ENCODE results near the gene WRAP73. TPM values are rescaled to one million over a fixed set of nuclear protein-coding genes. Genes with fewer than 3 reads are reported as not detected.

The WRAP73 gene
- polyA plus RNA-seq, 3 donors = 26.1 to 64.9 (median 33.2) TPM

DNA sequence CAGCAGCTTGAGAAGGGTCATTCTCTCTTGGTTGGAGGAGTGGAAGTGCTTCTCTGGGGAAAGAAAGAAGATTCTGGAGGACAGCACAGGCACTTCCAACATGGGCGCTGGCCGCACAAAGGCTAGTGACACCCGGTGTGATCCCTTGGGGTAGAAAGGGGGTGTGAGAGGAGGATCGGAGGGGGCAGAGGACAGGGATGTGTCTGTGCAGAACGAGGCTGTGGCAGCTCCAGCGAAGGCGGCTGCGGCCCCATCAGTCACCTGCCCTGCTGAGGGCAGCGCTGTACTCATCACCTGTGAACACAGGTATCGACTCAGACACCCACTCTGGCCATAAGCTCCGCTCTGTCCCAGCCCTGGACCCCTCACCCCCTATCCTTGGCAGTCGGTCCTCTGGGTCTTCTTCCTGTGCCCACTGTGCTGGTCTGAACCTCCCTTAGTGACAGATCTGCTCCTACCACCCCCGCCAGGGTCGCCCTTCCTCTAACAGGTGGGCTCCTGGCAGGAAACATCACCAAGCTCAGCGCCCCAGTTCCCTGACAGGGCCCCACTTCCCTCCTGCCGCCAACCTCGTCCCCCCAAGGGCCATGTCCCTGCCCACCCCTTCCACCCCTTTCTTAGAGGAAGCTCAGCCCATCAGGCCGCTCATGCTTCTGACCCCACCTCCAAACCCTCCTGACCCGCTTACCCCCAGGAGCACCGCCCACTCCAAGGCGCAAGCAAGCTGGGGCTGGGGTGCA is 22.5 kb upstream of the WRAP73 start:
- Histone ChIP-seq H3K9me3 (replicated peaks in 1 of 2; ENCODE audit: control insufficient read depth in 1 of 2, insufficient read depth in 1 of 2, low read length in 2 of 2) (no peaks in the 10 kb centered on the region), H3K4me1 (ENCODE audit: control insufficient read depth in 1 of 2, insufficient read depth in 2 of 2, low read length in 2 of 2) (peaks cover 41 to 57% of the 10 kb centered on the region in 2 donors), H3K27me3 (ENCODE audit: control insufficient read depth in 2 of 2, insufficient read depth in 2 of 2, low read length in 2 of 2) (peaks cover 0 to 2% of the 10 kb centered on the region in 2 donors), H3K4me3 (replicated peaks in 1 of 3; ENCODE audit: low read depth in 2 of 3, low read length in 3 of 3) (no peak overlapping the region), H3K27ac (ENCODE audit: low read depth in 1 of 2, low read length in 2 of 2) (no peak overlapping the region), H3K79me2 (ENCODE audit: insufficient read depth, low read length) (no peaks in the 10 kb centered on the region), H3K9ac (ENCODE audit: insufficient read depth, low read length, poor library complexity, severe bottlenecking) (no peak overlapping the region), H2AFZ (ENCODE audit: insufficient read depth, low read depth, low read length, poor library complexity, severe bottlenecking) (no peak overlapping the region), H4K20me1 (ENCODE audit: insufficient read depth, low read length) (no peaks in the 10 kb centered on the region), H3K36me3 (replicated peaks in 1 of 2; ENCODE audit: control insufficient read depth in 1 of 2, insufficient read depth in 2 of 2, low read length in 2 of 2) (no peaks in the 10 kb centered on the region), H3K4me2 (replicated peaks; ENCODE audit: extremely low read depth, low read length, poor library complexity, severe bottlenecking) (no peak overlapping the region)
- 66% methylated on average over 19 of the region's 21 CpGs for WGBS (ENCODE audit: insufficient coverage)
- no peak overlapping the region for H3K4me3 Mint-ChIP-seq
- H3K27me3 Mint-ChIP-seq (ENCODE audit: low read depth in 3 of 3) = peaks cover 0 to 14% (median 4%) of the 10 kb centered on the region in 3 donors
- H3K36me3 Mint-ChIP-seq = peaks cover 0 to 3% of the 10 kb centered on the region in 2 donors
- H3K9me3 Mint-ChIP-seq = no peaks in the 10 kb centered on the region
- TF ChIP-seq, protein P1, sequence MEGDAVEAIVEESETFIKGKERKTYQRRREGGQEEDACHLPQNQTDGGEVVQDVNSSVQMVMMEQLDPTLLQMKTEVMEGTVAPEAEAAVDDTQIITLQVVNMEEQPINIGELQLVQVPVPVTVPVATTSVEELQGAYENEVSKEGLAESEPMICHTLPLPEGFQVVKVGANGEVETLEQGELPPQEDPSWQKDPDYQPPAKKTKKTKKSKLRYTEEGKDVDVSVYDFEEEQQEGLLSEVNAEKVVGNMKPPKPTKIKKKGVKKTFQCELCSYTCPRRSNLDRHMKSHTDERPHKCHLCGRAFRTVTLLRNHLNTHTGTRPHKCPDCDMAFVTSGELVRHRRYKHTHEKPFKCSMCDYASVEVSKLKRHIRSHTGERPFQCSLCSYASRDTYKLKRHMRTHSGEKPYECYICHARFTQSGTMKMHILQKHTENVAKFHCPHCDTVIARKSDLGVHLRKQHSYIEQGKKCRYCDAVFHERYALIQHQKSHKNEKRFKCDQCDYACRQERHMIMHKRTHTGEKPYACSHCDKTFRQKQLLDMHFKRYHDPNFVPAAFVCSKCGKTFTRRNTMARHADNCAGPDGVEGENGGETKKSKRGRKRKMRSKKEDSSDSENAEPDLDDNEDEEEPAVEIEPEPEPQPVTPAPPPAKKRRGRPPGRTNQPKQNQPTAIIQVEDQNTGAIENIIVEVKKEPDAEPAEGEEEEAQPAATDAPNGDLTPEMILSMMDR (IDR thresholded peaks at IDR 0.05) = no peak
- H3K4me1 Mint-ChIP-seq = peaks cover 49% of the 10 kb centered on the region
- no peak for DNase-seq
- no peak overlapping the region for H3K27ac Mint-ChIP-seq
- intact Hi-C loops (cut with micrococcal nuclease) = no loop called here

DNA sequence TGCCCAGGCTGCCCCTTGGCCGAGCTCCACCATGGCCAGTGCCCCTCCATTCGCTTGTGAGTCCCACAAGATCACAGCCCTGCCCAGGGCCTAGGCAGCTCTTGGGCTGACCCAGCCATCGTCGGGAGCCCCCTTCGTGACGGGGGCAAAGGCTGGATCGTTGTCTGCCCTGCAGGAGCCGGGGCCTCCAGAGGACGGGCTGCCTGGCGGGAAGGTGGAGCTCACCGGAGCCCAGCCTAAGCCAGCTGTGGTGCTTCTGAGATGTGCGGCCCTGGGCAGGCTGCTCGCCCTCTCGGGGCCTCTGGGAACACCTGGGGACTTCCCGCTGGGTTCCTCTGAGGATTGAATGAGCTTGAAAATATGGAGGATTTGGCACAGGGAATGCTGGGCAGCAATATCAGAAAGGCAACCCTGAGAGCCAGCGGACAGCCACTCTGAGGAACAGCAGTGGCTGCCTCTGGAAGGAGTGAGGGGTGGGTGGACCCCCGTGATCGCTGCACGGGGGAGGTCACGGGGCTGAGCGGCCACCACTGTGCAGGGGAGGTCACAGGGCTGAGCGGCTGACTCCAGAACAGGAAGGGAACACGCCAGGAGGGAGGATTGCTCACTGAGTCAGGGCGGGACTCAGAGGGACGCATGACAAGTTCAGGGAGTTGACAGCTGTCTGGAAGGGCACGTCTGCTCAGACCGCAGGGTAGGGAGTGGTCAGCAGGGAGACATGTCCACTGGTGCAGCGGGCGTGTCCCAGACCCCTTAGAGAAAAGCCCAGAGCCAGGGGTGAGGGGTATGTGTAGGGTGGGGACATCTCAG is 21.7 kb upstream of the WRAP73 start:
- no peak overlapping the region for H3K4me2 ChIP-seq (replicated peaks; ENCODE audit: extremely low read depth, low read length, poor library complexity, severe bottlenecking)
- TF ChIP-seq, protein P1 (IDR thresholded peaks at IDR 0.05) = no peak
- H3K27ac ChIP-seq (ENCODE audit: low read depth in 1 of 2, low read length in 2 of 2) = no peak overlapping the region
- Mint-ChIP-seq H3K27ac (no peak overlapping the region), H3K4me3 (no peak overlapping the region), H3K4me1 (peaks cover 45% of the 10 kb centered on the region), H3K9me3 (no peaks in the 10 kb centered on the region), H3K36me3 (peaks cover 0 to 5% of the 10 kb centered on the region in 2 donors), H3K27me3 (ENCODE audit: low read depth in 3 of 3) (peaks cover 0 to 14% (median 5%) of the 10 kb centered on the region in 3 donors)
- H4K20me1 ChIP-seq (ENCODE audit: insufficient read depth, low read length) = no peaks in the 10 kb centered on the region
- intact Hi-C loops (cut with micrococcal nuclease) = no loop called here
- H3K36me3 ChIP-seq (replicated peaks in 1 of 2; ENCODE audit: control insufficient read depth in 1 of 2, insufficient read depth in 2 of 2, low read length in 2 of 2) = no peaks in the 10 kb centered on the region
- 84% methylated on average over 25 of the region's 29 CpGs for WGBS (ENCODE audit: insufficient coverage)
- no peak overlapping the region for H2AFZ ChIP-seq (ENCODE audit: insufficient read depth, low read depth, low read length, poor library complexity, severe bottlenecking)
- H3K9ac ChIP-seq (ENCODE audit: insufficient read depth, low read length, poor library complexity, severe bottlenecking) = no peak overlapping the region
- H3K79me2 ChIP-seq (ENCODE audit: insufficient read depth, low read length) = no peaks in the 10 kb centered on the region
- H3K4me3 ChIP-seq (replicated peaks in 1 of 3; ENCODE audit: low read depth in 2 of 3, low read length in 3 of 3) = no peak overlapping the region
- H3K4me1 ChIP-seq (ENCODE audit: control insufficient read depth in 1 of 2, insufficient read depth in 2 of 2, low read length in 2 of 2) = peaks cover 41 to 57% of the 10 kb centered on the region in 2 donors
- H3K27me3 ChIP-seq (ENCODE audit: control insufficient read depth in 2 of 2, insufficient read depth in 2 of 2, low read length in 2 of 2) = peaks cover 0 to 2% of the 10 kb centered on the region in 2 donors
- H3K9me3 ChIP-seq (replicated peaks in 1 of 2; ENCODE audit: control insufficient read depth in 1 of 2, insufficient read depth in 1 of 2, low read length in 2 of 2) = no peaks in the 10 kb centered on the region
- DNase-seq = no peak

Data from CD14-positive monocyte (primary cell).